ENCODE measurements around the gene NLRP13. TPM values are rescaled to one million over a fixed set of nuclear protein-coding genes. Genes with fewer than 3 reads are reported as not detected.

The NLRP13 gene
- total RNA-seq, 6 donors from 2014 or later: not detected

DNA sequence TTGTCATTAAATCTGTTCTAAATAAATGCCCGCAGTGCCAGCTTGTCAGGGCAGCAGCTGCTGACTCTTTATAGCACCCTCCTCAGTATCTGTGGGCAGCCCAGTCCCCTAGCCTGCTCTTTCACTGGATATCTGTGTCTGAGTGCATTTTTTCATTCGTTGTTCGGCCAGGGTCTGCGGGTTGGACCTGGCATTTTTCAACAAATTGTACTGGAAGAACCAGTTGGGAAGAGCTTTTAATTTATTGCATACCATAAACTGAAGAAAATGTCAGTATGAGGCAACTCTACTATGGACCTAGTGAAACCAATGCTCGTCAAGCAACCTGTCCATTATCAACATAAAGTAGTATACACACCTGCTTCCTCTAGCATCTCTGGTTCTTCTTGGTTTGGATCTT lies 8.6 kb downstream of the NLRP13 start:
- Histone ChIP-seq H3K9me3 (peaks cover 0 to 22% (median 3%) of the 10 kb centered on the region in 4 donors), H3K4me1 (no peaks in the 10 kb centered on the region), H3K27ac (no peak overlapping the region), H3K27me3 (no peaks in the 10 kb centered on the region), H3K36me3 (no peaks in the 10 kb centered on the region), H3K4me3 (no peak overlapping the region)
- ATAC-seq (ENCODE audit: low FRiP score in 2 of 2) (no peak), DNase-seq (no peak)
- TF ChIP-seq POLR2A (IDR thresholded peaks at IDR 0.05) (no peak), EP300 (IDR thresholded peaks at IDR 0.05) (no peak), CTCF (IDR thresholded peaks at IDR 0.05) (no peak), POLR2AphosphoS5 (IDR thresholded peaks at IDR 0.05) (no peak)
- WGBS, 2 donors: 74 to 77% methylated on average over 5 of the region's 5 CpGs

DNA sequence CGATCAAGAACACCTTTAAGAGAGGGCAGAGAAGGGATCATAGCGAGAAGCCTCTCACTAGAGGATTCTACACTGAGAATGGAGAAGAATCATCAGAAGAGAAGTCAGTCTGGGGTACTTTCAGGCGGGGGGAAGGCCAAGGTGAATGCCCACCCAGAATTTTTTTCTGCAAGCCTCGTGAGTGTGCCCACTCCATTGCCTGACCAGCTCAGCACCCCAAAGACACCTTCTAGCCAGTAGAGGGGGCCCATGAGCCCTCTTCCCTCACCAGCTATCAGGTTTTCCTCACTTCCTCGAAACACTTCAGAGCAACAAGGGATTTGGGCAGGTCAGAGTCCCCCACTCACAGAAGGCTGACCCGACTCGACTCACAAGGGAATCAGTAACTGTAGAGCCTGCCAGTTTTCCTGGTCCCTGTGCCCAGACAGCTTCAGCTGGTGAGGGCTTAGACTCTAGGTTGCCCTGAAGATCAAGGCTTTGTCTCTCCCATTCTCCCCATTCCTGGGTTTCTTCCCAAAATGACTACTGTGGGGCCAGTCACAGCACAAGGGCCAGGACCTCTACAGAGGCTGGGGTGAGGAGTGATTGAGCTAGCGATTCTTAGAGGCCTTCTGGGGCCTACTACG lies 18.4 kb downstream of the NLRP13 start:
- no peak for ATAC-seq (ENCODE audit: low FRiP score in 2 of 2)
- H3K4me3 ChIP-seq: no peak overlapping the region
- TF ChIP-seq EP300 (IDR thresholded peaks at IDR 0.05): no peak
- TF ChIP-seq CTCF (IDR thresholded peaks at IDR 0.05): no peak
- no peak for TF ChIP-seq POLR2AphosphoS5 (IDR thresholded peaks at IDR 0.05)
- TF ChIP-seq POLR2A (IDR thresholded peaks at IDR 0.05): no peak
- DNase-seq: no peak
- H3K27me3 ChIP-seq: no peaks in the 10 kb centered on the region
- H3K27ac ChIP-seq: no peak overlapping the region
- peaks cover 0 to 9% (median 4%) of the 10 kb centered on the region in 4 donors for H3K9me3 ChIP-seq
- H3K36me3 ChIP-seq: no peaks in the 10 kb centered on the region
- WGBS, 2 donors: 45 to 60% methylated on average over 9 of the region's 9 CpGs
- H3K4me1 ChIP-seq: no peaks in the 10 kb centered on the region

- H3K4me3 ChIP-seq: no peak overlapping the region
- no peaks in the 10 kb centered on the region for H3K27me3 ChIP-seq
- no peak for ATAC-seq (ENCODE audit: low FRiP score in 2 of 2)
- peaks cover 0 to 9% (median 3%) of the 10 kb centered on the region in 4 donors for H3K9me3 ChIP-seq
- H3K36me3 ChIP-seq: no peaks in the 10 kb centered on the region
- no peak for TF ChIP-seq CTCF (IDR thresholded peaks at IDR 0.05)
- no peak for TF ChIP-seq EP300 (IDR thresholded peaks at IDR 0.05)
- no peak for TF ChIP-seq POLR2AphosphoS5 (IDR thresholded peaks at IDR 0.05)
- no peak for TF ChIP-seq POLR2A (IDR thresholded peaks at IDR 0.05)
- WGBS, 2 donors: 79 to 85% methylated on average over 7 of the region's 7 CpGs
- H3K27ac ChIP-seq: no peak overlapping the region
- DNase-seq: no peak
- no peaks in the 10 kb centered on the region for H3K4me1 ChIP-seq
These were observed 19.2 kb downstream of the NLRP13 start for GRCh38 chr19:55912916-55913315.

GRCh38 chr19:55909801-55910200 lies 22.3 kb downstream of the NLRP13 start:
- Histone ChIP-seq H3K4me1 (no peaks in the 10 kb centered on the region), H3K36me3 (no peaks in the 10 kb centered on the region), H3K27ac (no peak overlapping the region), H3K4me3 (no peak overlapping the region), H3K9me3 (no peaks in the 10 kb centered on the region), H3K27me3 (no peaks in the 10 kb centered on the region)
- DNase-seq (no peak), ATAC-seq (ENCODE audit: low FRiP score in 2 of 2) (no peak)
- WGBS, 2 donors: 42 to 78% methylated on average over 2 of the region's 2 CpGs
- TF ChIP-seq POLR2AphosphoS5 (IDR thresholded peaks at IDR 0.05) (no peak), EP300 (IDR thresholded peaks at IDR 0.05) (no peak), CTCF (IDR thresholded peaks at IDR 0.05) (no peak), POLR2A (IDR thresholded peaks at IDR 0.05) (no peak)

- no peak for TF ChIP-seq EP300 (IDR thresholded peaks at IDR 0.05)
- TF ChIP-seq POLR2AphosphoS5 (IDR thresholded peaks at IDR 0.05): no peak
- no peak for TF ChIP-seq CTCF (IDR thresholded peaks at IDR 0.05)
- no peak for TF ChIP-seq POLR2A (IDR thresholded peaks at IDR 0.05)
- H3K9me3 ChIP-seq: no peaks in the 10 kb centered on the region
- H3K27me3 ChIP-seq: no peaks in the 10 kb centered on the region
- DNase-seq (no peak), ATAC-seq (ENCODE audit: low FRiP score in 2 of 2) (no peak)
- H3K4me1 ChIP-seq: no peaks in the 10 kb centered on the region
- H3K36me3 ChIP-seq: no peaks in the 10 kb centered on the region
- 78 to 86% methylated on average over 3 of the region's 3 CpGs for WGBS, 2 donors
- H3K4me3 ChIP-seq: no peak overlapping the region
- H3K27ac ChIP-seq: no peak overlapping the region
These were observed 24.4 kb downstream of the NLRP13 start for GRCh38 chr19:55907746-55908145.

All from upper lobe of left lung (tissue), 6 donors.